C1 segment of cervical spinal cord (tissue), 14 donors: ENCODE measurements around the gene NANP.
"Not testable (repeated sequence)": the region's sequence is repeated elsewhere in the genome, so short reads cannot be mapped to it uniquely, and the experiment has no call there.

ENCODE experiments used
- DNase-seq, 14 donors: peaks; one replicate each; lab custom pipeline; 2025; lab: John Stamatoyannopoulos, UW

Gene NANP

DNA sequence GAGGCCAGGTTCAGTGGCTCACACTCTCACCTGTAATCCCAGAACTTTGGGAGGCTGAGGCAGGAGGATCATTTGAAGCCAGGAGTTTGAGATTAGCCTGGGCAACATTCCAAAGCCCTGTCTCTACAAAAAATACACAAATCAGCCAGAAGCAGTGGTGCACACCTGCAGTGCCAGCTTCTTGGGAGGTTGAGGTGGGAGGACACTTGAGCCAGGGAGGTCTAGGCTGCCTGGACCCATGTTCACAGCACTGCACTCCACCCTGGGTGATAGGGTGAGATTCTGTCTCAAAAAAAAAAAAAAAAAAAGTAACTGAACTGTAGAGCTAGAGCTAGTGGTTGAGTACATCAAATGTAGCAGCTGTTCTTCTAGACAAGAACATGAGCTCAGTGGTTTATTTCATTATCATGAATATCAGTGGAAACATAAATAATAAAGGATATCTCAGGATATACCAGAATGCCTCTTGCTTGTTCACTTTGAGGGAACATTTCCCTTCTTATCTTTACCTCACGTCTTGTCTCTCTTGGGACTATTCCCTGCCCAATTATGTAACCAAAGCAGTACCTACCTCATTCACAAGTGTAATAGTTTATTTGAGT is 17.6 kb downstream of the NANP start:
- no peak for DNase-seq

DNA sequence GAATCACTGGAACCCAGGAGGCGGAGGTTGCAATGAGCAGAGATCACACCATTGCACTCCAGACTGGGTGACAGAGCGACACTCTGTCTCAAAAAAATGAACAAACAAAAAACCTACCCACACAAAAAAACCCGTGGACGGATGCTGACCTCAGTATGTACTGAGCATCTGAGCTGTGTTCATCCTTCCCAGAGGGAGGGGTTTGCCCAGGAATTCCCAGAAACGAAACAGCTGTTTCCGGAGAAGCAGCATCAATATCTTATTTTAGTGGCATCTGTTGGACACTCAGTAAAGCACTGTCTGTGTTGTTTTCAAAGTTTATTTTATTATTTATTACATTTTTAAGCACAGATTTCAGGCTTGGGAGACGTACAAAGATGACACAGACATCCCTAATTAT is 18.7 kb downstream of the NANP start:
- DNase-seq = no peak

- DNase-seq = no peak
These were observed 19.2 kb downstream of the NANP start for GRCh38 chr20:25604611-25605010.

GRCh38 chr20:25602914-25603309 is 20.9 kb downstream of the NANP start:
- not testable (repeated sequence) for DNase-seq

GRCh38 chr20:25602191-25602913 is 21.5 kb downstream of the NANP start:
- not testable (repeated sequence) for DNase-seq

DNA sequence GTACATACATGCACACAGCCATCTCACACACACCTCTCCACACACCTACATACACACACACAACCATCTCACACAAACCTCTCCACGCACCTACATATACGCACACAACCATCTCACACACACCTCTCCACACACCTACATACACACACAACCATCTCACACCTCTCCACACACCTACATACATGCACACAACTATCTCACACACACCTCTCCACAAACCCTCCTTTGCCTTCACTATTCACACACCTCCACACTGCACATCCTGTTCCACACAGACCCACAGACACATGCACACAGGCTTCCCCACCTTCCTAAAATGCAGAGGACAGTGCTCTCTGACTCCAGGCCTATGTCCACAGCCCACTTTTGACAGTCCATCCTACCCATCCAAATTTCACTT is 22.2 kb downstream of the NANP start:
- DNase-seq = no peak

DNA sequence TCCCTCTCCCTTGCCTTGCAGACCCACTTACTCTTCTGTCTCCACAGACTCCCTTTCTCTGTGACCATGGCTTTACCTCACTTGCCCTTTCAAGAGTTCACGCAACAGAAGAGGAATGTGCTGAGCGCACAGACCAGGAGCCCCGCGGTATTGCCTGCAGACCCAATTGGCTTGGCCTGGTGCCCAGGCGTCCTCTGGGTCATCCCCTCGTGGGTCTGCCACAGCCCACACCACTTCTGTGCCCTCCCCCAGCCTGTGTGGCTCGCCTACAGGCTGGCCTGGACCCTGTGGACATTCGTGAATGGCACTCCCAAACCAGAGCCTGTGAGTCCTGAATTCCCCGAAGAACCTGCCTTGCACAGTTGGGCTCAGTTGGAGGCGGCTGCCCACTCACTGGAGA is 23.2 kb downstream of the NANP start:
- DNase-seq = no peak

- no peak for DNase-seq
These were observed 31.5 kb downstream of the NANP start for GRCh38 chr20:25592135-25592852.

GRCh38 chr20:25590778-25591177 is 33.0 kb downstream of the NANP start:
- not testable (repeated sequence) for DNase-seq

GRCh38 chr20:25588491-25588890 is 35.3 kb downstream of the NANP start:
- no peak for DNase-seq

DNA sequence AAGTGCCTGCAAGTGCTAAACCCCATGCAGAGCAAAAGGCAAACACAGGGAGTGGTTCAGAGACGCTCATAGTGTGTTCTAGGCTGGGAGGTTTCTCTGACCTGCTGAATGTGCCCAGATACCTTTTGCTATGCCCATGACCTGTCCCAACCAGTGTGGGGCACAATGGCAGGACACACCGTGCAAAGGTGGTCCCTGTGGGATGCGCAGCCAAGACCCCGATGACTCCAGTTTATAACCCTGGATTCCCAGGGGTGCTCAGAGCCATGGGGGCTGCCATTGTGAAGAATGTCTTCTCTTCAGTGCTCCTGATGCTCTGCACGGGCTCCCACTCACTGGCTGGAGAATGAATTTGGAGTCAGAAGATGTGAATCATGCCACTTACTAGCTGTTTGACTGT is 36.3 kb downstream of the NANP start:
- DNase-seq = no peak

- DNase-seq = no peak
These were observed 36.9 kb downstream of the NANP start for GRCh38 chr20:25586877-25587276.

DNA sequence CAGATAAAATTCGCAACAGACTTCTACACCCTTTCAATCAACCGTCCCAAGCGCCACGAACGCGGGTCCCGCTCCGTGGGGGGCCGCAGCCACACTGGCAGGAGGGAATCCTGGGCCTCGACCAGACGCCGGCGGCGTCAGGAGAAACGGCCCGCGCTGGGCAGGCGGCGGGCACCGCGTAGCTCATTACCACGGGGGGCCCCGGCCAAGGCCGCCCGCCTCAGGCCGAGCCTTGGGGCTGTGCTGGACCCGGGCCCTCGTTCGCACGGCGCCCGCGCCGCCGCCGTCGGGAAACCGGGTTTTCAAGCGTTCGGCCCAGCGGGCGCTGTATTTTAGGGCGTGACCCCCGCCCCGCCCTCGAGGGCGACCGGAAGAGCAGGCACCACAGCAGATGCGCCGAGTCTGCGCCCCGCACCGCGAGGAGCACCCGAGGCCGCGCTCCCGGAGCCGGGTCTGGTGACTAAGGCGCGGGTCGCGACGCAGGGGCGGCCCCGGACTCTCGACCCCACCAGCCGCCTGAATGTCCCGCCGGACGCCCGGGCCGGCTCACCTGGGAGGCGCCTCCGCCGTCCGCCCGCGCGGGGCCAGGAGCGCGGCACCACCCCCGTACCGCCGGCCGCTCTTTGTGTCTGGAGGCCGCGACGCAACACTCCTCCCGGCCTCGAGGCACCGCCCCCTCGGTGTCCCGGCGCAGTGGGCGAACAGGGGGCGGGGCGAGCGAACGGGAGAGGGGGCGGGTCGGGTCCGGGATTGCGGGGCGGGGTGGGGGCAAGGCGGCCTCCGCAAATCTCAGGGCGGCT is 38.7 kb downstream of the NANP start, which contains the start of gene NINL:
TSS of gene NINL (minus strand) at position 627 of the 800 bp plus-strand sequence. CDS start 58,944 bp downstream, outside the sequence.
- DNase-seq = peak in 4 of 14 donors; percentile 7 to 38 (median 18)

DNA sequence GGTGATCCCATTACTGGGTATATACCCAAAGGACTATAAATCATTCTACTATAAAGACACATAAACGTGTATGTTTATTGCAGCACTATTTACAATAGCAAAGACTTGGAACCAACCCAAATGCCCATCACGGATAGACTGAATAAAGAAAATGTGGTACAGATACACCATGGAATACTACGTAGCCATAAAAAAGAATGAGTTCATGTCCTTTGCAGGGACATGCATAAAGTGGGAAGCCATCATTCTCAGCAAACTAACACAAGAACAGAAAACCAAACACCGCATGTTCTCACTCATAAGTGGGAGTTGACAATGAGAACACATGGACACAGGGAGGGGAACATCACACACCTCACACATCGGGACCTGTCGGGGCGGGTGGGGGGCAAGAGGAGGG is 40.2 kb downstream of the NANP start:
- not testable (repeated sequence) for DNase-seq

- no peak for DNase-seq
These were observed 43.1 kb downstream of the NANP start for GRCh38 chr20:25580711-25581110.

DNA sequence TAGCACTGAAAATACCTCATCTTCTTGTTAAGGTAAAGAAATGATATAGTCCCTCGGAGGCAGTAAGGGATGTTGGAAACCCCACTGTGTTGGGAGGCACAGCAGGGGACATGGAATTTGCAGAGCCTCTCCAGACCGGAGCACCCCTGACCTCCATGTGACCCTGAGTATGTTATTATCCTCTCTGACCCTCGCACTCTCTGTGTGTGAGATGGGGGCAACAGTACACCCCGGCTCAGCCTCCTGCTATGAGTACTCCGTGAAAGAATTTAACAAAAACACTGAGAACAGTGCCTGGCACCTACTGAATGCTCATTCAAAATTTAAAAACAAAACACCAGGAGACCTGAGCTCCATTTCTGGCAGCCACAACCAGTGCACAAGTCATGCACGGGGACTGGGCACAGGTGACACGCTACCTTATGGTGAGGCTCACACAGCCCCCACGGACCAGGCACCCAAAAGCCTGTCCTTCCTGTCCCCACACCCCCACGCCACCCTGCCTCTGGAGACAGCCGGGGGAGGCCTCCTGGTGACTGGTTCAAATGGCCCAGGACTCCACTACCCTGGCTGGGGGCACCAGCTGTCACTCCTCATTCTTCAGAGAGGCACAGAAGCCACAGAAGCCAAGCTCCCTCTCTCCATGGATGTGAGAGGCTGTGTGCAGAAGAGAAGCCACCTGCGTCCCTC is 44.6 kb downstream of the NANP start:
- no peak for DNase-seq

- DNase-seq = no peak
These were observed 46.9 kb downstream of the NANP start for GRCh38 chr20:25576783-25577530.

DNA sequence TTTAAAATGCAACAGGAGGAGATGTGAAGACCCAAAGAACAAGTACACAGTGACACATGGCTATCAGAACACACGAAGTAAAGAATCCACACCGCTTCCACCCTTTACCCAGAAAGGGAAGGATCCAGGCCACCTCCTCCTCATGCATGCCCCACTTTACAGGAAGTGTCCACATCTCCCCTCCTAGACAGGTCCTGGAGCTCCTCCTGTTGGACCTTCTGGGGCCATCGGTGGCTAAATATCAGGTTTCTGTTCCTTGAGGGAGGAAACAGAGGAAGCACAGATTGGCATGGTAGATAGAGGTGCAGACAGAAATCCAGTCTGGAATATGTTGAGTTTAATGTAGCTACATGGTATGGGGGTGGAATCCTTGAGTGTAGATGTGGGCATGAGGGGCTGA is 49.4 kb downstream of the NANP start:
- no peak for DNase-seq

DNA sequence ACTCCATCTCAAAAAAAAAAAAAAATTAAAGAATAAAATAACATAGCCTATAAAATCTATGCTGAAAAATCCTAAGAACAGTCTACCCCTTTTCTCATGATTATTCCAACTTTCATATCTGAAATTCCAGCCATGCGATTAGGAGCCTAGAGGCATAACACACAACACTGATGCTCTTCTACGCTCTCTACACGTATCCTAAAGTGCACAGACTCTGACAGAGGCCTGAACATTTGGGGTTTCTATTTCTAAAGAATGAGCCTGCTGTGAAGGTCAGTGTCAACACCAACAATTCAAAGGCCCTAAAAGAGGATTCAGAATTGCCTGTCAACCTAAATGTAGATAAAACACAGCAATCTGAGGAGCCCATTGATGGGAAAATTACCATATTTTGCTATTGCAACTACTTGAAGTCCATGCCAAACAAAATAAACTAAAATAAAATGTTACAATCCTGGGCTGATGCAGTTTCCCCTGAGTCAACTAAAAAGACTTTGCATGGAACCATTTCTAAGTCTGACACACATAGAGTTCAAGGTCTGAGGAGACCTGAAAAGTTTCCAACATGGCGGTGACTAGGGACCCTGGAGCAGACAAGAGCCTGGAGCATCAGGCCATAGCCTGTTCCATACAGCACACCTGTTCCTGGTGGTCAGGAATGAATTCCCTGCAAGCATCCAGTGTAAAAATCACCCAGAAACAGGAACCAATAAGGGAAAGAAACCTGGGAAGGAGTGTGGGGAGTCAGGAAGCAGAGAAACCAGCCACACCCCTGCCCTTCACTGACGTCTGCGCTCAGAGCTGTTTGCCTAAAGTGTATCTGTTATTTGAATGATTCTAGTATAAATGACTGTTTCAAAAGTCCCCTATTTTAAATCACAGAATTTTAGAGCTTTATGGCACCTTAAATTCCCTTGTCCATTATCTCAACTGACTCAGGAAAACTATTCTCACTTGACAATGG is 50.2 kb downstream of the NANP start:
- no peak for DNase-seq
